GM18498 (cell line): Measurements from ENCODE around the gene PTOV1.
A peak's percentile ranks its signal among the peaks of the same experiment; 100 is the strongest.
"Not testable (repeated sequence)": the region's sequence is repeated elsewhere in the genome, so short reads cannot be mapped to it uniquely, and the experiment has no call there.

Experiments used
- ATAC-seq: cut with Tn5 transposase; IDR thresholded peaks from one replicate; pipeline ENCODE4 v1.9.1; 2021; ENCODE audit warnings: mild to moderate bottlenecking, moderate library complexity; ENCODE audit not compliant: unreplicated experiment

Gene PTOV1

GRCh38 chr19:49817964-49818648, 32.9 kb upstream of the PTOV1 start, which contains the start of gene MED25:
Gene MED25 (plus strand): TSS chr19:49818289. CDS start chr19:49818342, 53 bp downstream.
- ATAC-seq = peak; percentile 67

- ATAC-seq = no peak
Observed at GRCh38 chr19:49818649-49819370, 32.1 kb upstream of the PTOV1 start.

GRCh38 chr19:49819452-49820115, 31.4 kb upstream of the PTOV1 start:
- ATAC-seq = not testable (repeated sequence)

GRCh38 chr19:49820125-49820524, 30.8 kb upstream of the PTOV1 start:
- no peak for ATAC-seq

GRCh38 chr19:49823472-49823871, 27.5 kb upstream of the PTOV1 start:
- no peak for ATAC-seq

GRCh38 chr19:49824662-49825061, 26.3 kb upstream of the PTOV1 start:
- no peak for ATAC-seq

- ATAC-seq = no peak
Observed at GRCh38 chr19:49827034-49827433, 23.9 kb upstream of the PTOV1 start.

- no peak for ATAC-seq
Observed at GRCh38 chr19:49829200-49829599, 21.8 kb upstream of the PTOV1 start.

GRCh38 chr19:49829721-49830120, 21.2 kb upstream of the PTOV1 start:
- ATAC-seq = no peak

GRCh38 chr19:49830766-49831165, 20.2 kb upstream of the PTOV1 start:
- ATAC-seq = no peak

GRCh38 chr19:49831592-49831991, 19.4 kb upstream of the PTOV1 start:
- no peak for ATAC-seq

GRCh38 chr19:49832556-49832955, 18.4 kb upstream of the PTOV1 start:
- no peak for ATAC-seq

GRCh38 chr19:49833599-49833998, 17.4 kb upstream of the PTOV1 start:
- ATAC-seq = no peak

- ATAC-seq = no peak
Observed at GRCh38 chr19:49835562-49835961, 15.4 kb upstream of the PTOV1 start.

- no peak for ATAC-seq
Observed at GRCh38 chr19:49836176-49837008, 14.6 kb upstream of the PTOV1 start.

- no peak for ATAC-seq
Observed at GRCh38 chr19:49837009-49837310, 14.0 kb upstream of the PTOV1 start.

- ATAC-seq = no peak
Observed at GRCh38 chr19:49837425-49837824, 13.5 kb upstream of the PTOV1 start.

GRCh38 chr19:49838885-49839588, 11.9 kb upstream of the PTOV1 start:
- no peak for ATAC-seq

- no peak for ATAC-seq
Observed at GRCh38 chr19:49839713-49840112, 11.2 kb upstream of the PTOV1 start.

GRCh38 chr19:49840321-49840720, 10.6 kb upstream of the PTOV1 start:
- ATAC-seq = no peak
